T-helper 17 cell (primary cell): ENCODE data around the gene ASRGL1. TPM values are rescaled to one million over a fixed set of nuclear protein-coding genes. Genes with fewer than 3 reads are reported as not detected.

Source experiments
- ATAC-seq: fragments of 150-1000 bp; cut with Tn5 transposase; 2 replicates; pipeline ENCODE4 v1.10.0; 2021; ENCODE audit warnings: mild to moderate bottlenecking, moderate library complexity
- DNase-seq, 3 donors: peaks; one replicate each; pipeline versions ENCODE4 v3.0.0 to v3.0.0-alpha.2; 2020 to 2021
- H3K9me3 ChIP-seq: one replicate; pipeline ENCODE4 v1.7.0; 2013; ENCODE audit warnings: low read length, mild to moderate bottlenecking; ENCODE audit not compliant: control insufficient read depth, poor library complexity, severe bottlenecking
- H3K27ac Mint-ChIP-seq: one replicate; pipeline ENCODE4 v1.8.0; 2022; ENCODE audit warnings: mild to moderate bottlenecking, moderate library complexity, mixed read lengths
- H3K27me3 Mint-ChIP-seq: one replicate; pipeline ENCODE4 v1.8.0; 2022; ENCODE audit warnings: mixed read lengths
- H3K36me3 Mint-ChIP-seq: one replicate; pipeline ENCODE4 v1.8.0; 2022; ENCODE audit warnings: low read depth, mixed read lengths
- H3K4me1 Mint-ChIP-seq: one replicate; pipeline ENCODE4 v1.8.0; 2022; ENCODE audit warnings: mild to moderate bottlenecking, mixed read lengths
- H3K4me3 Mint-ChIP-seq: one replicate; pipeline ENCODE4 v1.8.0; 2022; ENCODE audit warnings: mild to moderate bottlenecking, moderate library complexity, mixed read lengths
- total RNA-seq, 4 donors: library from RNA in 2 of 4; stranded (reverse) in 2 of 4; gene quantifications; one replicate each; pipeline ENCODE4 v1.2.3 and lab custom pipeline; 2022 to 2026

Gene ASRGL1
- total RNA-seq, 2 donors from 2014 or later, result 0.75 to 0.89 TPM

DNA sequence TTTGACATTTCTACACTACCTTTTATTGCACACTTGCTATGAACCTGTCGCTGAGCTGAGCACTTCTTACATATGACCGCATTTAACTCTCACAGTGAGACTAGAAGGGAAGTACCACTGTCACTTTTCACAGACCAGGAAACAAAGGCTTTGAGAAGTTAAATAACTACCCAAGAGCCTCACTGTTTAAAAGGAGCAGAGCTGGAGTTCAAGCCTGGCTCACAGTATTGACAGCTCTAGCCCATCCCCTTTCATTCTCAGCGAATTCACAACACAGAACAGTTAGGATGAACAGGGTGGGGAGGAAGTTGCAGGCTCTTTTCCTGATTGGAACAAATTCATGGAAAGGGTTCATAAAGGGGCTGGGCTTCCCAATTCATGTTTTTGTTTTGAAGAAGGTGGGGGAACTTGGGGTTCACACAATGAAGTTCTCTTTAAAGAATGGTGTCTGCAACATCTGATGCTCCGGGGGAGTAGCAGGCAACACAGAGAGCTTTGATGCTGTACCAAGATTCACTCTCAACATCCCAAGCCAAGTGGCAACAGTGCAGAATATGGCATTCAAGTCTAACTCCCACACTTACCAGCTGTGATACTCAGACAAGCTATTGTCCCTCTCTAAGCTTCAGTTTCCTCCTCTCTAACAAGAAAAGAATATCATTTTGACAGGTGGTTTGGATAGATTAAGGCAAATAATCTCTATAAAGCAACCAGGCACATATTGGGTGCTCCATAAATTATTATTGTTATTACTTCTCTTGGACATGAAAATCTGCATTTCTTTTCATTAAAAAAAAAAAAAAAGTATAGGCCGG is 98.8 kb downstream of the ASRGL1 start:
- H3K4me3 Mint-ChIP-seq, result no peak overlapping the region
- DNase-seq, result no peak
- no peak overlapping the region for H3K27ac Mint-ChIP-seq
- H3K9me3 ChIP-seq, result no peaks in the 10 kb centered on the region
- no peaks in the 10 kb centered on the region for H3K36me3 Mint-ChIP-seq
- H3K27me3 Mint-ChIP-seq, result no peaks in the 10 kb centered on the region
- peaks cover 15% of the 10 kb centered on the region for H3K4me1 Mint-ChIP-seq
- no peak for ATAC-seq

DNA sequence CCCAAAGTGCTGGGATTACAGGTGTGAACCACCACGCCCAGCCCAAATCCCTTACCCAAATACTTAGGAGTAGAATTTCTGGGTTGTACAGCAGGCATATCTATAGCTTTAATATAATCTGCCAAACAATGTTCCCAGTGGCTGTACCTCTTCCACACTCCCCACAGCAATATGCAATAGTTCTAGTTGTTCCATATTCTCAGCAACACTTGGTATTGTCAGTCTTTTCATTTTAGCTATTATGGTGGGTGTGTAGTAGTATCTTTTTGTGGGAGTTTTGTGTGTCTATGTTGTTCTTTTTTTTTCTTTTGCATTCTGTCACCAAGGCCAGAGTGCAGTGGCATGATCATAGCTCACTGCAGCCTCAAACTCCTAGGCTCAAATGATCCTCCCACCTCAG is 100.4 kb downstream of the ASRGL1 start:
- no peaks in the 10 kb centered on the region for H3K36me3 Mint-ChIP-seq
- H3K4me3 Mint-ChIP-seq, result no peak overlapping the region
- H3K9me3 ChIP-seq, result no peaks in the 10 kb centered on the region
- H3K4me1 Mint-ChIP-seq, result peaks cover 9% of the 10 kb centered on the region
- ATAC-seq, result no peak
- H3K27ac Mint-ChIP-seq, result no peak overlapping the region
- H3K27me3 Mint-ChIP-seq, result no peaks in the 10 kb centered on the region
- no peak for DNase-seq

- H3K36me3 Mint-ChIP-seq, result no peaks in the 10 kb centered on the region
- no peak for ATAC-seq
Observed at GRCh38 chr11:62438641-62439040, 101.4 kb downstream of the ASRGL1 start.

GRCh38 chr11:62439785-62440602 is 102.7 kb downstream of the ASRGL1 start:
- no peak overlapping the region for H3K27ac Mint-ChIP-seq
- H3K9me3 ChIP-seq, result no peaks in the 10 kb centered on the region
- H3K27me3 Mint-ChIP-seq, result no peaks in the 10 kb centered on the region
- no peak for DNase-seq
- ATAC-seq, result no peak
- H3K4me1 Mint-ChIP-seq, result peaks cover 13% of the 10 kb centered on the region
- no peak overlapping the region for H3K4me3 Mint-ChIP-seq
- no peaks in the 10 kb centered on the region for H3K36me3 Mint-ChIP-seq

More at GRCh38 chr11:62438641-62439040, 101.4 kb downstream of the ASRGL1 start:
- no peaks in the 10 kb centered on the region for H3K27me3 Mint-ChIP-seq
- no peak overlapping the region for H3K27ac Mint-ChIP-seq
- no peaks in the 10 kb centered on the region for H3K9me3 ChIP-seq
- peaks cover 11% of the 10 kb centered on the region for H3K4me1 Mint-ChIP-seq
- no peak overlapping the region for H3K4me3 Mint-ChIP-seq
- DNase-seq, result no peak

Other genes with a start within 250 kb of the ASRGL1 start
- gene INCENP, start 213.4 kb upstream of the ASRGL1 start, total RNA-seq, result 10 to 100 TPM; 15.9 to 22.3 TPM
- not detected for gene SCGB1D1, start 147.2 kb upstream of the ASRGL1 start, total RNA-seq
- not detected for gene SCGB2A1, start 128.8 kb upstream of the ASRGL1 start, total RNA-seq
- not detected for gene SCGB1D2, start 95.2 kb upstream of the ASRGL1 start, total RNA-seq
- gene SCGB2A2, start 67.3 kb upstream of the ASRGL1 start, total RNA-seq, result not detected
- gene SCGB1D4, start 38.4 kb upstream of the ASRGL1 start, total RNA-seq, result not detected
- not detected for gene SCGB1A1, start 81.6 kb downstream of the ASRGL1 start, total RNA-seq
- gene AHNAK, start 209.4 kb downstream of the ASRGL1 start, total RNA-seq, result 100 to 1,000 TPM; 692 to 863 TPM
- gene EEF1G, start 236.4 kb downstream of the ASRGL1 start, total RNA-seq, result 1,000 to 10,000 TPM; 1,954 to 1,984 TPM